ENCODE data around the gene ACSM3.

DNA sequence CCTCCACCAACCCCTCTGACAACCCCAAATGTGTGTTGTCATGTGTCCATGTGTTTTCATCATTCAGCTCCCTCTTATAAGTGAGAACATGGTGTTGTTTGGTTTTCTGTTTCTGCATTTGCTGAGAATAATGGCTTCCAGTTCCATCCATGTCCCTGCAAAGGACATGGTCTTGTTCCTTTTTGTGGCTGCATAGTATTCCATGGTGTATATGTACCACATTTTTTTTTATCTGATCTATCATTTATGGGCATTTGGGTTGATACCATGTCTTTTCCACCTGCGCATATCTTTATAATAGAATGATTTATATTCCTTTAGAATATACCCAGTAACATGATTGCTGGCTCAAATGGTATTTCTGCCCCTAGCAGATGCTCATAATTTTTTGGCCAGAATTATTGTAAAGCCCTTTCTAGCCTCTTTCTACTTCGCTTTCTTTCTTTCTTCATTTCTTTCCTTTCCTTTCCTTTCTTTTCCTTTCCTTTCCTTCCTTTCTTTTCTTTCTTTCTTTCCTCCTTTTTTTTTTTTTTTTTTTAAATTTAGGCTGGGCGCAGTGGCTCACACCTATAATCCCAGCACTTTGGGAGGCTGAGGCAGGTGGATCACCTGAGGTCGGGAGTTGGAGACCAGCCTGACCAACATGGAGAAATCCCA lies 55.2 kb downstream of the ACSM3 start:
- TF ChIP-seq CTCF (IDR thresholded peaks at IDR 0.05) (no peak), HDAC2 (IDR thresholded peaks at IDR 0.05) (no peak), RNF2 (IDR thresholded peaks at IDR 0.05; ENCODE audit: borderline replicate concordance, low read depth) (no peak), POLR2A (IDR thresholded peaks at IDR 0.05; ENCODE audit: low read length) (no peak), ESRRA (IDR thresholded peaks at IDR 0.05; ENCODE audit: borderline replicate concordance, low read length) (no peak)
- TF ChIP-seq, protein P1, sequence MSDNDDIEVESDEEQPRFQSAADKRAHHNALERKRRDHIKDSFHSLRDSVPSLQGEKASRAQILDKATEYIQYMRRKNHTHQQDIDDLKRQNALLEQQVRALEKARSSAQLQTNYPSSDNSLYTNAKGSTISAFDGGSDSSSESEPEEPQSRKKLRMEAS (IDR thresholded peaks at IDR 0.05): no peak

All from A549 (cell line).